ENCODE data around the gene ELN.

The ELN gene

GRCh38 chr7:74057987-74058386 is 30.0 kb downstream of the ELN start:
- H3K4me3 ChIP-seq (ENCODE audit: low read length) = no peak overlapping the region
- H3K9ac ChIP-seq (ENCODE audit: low read length) = no peak overlapping the region
- H3K27me3 ChIP-seq (replicated peaks; ENCODE audit: control insufficient read depth, insufficient read depth, low read length) = no peaks in the 10 kb centered on the region
- no peak for DNase-seq (ENCODE audit: low read depth)
- peaks cover 77% of the 10 kb centered on the region for H3K36me3 ChIP-seq (ENCODE audit: control insufficient read depth, insufficient read depth, low read length, severe bottlenecking)
- no peaks in the 10 kb centered on the region for H3K9me3 ChIP-seq (ENCODE audit: control insufficient read depth, low read length)
- H3K4me1 ChIP-seq (ENCODE audit: control insufficient read depth, insufficient read depth, low read length) = peaks cover 8% of the 10 kb centered on the region

- no peak overlapping the region for H3K4me3 ChIP-seq (ENCODE audit: low read length)
- H3K9ac ChIP-seq (ENCODE audit: low read length) = no peak overlapping the region
- H3K36me3 ChIP-seq (ENCODE audit: control insufficient read depth, insufficient read depth, low read length, severe bottlenecking) = peaks cover 77% of the 10 kb centered on the region
- no peaks in the 10 kb centered on the region for H3K27me3 ChIP-seq (replicated peaks; ENCODE audit: control insufficient read depth, insufficient read depth, low read length)
- H3K9me3 ChIP-seq (ENCODE audit: control insufficient read depth, low read length) = no peaks in the 10 kb centered on the region
- no peak for DNase-seq (ENCODE audit: low read depth)
- peaks cover 8% of the 10 kb centered on the region for H3K4me1 ChIP-seq (ENCODE audit: control insufficient read depth, insufficient read depth, low read length)
Observed at GRCh38 chr7:74058486-74058885, 30.5 kb downstream of the ELN start.

GRCh38 chr7:74059037-74059436 is 31.1 kb downstream of the ELN start:
- Histone ChIP-seq H3K27me3 (replicated peaks; ENCODE audit: control insufficient read depth, insufficient read depth, low read length) (no peaks in the 10 kb centered on the region), H3K9ac (ENCODE audit: low read length) (no peak overlapping the region), H3K4me1 (ENCODE audit: control insufficient read depth, insufficient read depth, low read length) (peaks cover 8% of the 10 kb centered on the region), H3K36me3 (ENCODE audit: control insufficient read depth, insufficient read depth, low read length, severe bottlenecking) (peaks cover 76% of the 10 kb centered on the region), H3K4me3 (ENCODE audit: low read length) (no peak overlapping the region), H3K9me3 (ENCODE audit: control insufficient read depth, low read length) (no peaks in the 10 kb centered on the region)
- DNase-seq (ENCODE audit: low read depth) = no peak

- no peak overlapping the region for H3K9ac ChIP-seq (ENCODE audit: low read length)
- H3K4me1 ChIP-seq (ENCODE audit: control insufficient read depth, insufficient read depth, low read length) = peaks cover 8% of the 10 kb centered on the region
- no peak overlapping the region for H3K4me3 ChIP-seq (ENCODE audit: low read length)
- H3K27me3 ChIP-seq (replicated peaks; ENCODE audit: control insufficient read depth, insufficient read depth, low read length) = no peaks in the 10 kb centered on the region
- DNase-seq (ENCODE audit: low read depth) = no peak
- peaks cover 72% of the 10 kb centered on the region for H3K36me3 ChIP-seq (ENCODE audit: control insufficient read depth, insufficient read depth, low read length, severe bottlenecking)
- no peaks in the 10 kb centered on the region for H3K9me3 ChIP-seq (ENCODE audit: control insufficient read depth, low read length)
Observed at GRCh38 chr7:74059681-74060588, 32.0 kb downstream of the ELN start.

- Histone ChIP-seq H3K4me1 (ENCODE audit: control insufficient read depth, insufficient read depth, low read length) (peaks cover 8% of the 10 kb centered on the region), H3K36me3 (ENCODE audit: control insufficient read depth, insufficient read depth, low read length, severe bottlenecking) (peaks cover 69% of the 10 kb centered on the region), H3K4me3 (ENCODE audit: low read length) (peak overlapping the region; percentile 14), H3K27me3 (replicated peaks; ENCODE audit: control insufficient read depth, insufficient read depth, low read length) (no peaks in the 10 kb centered on the region), H3K9me3 (ENCODE audit: control insufficient read depth, low read length) (no peaks in the 10 kb centered on the region), H3K9ac (ENCODE audit: low read length) (peak overlapping the region; percentile 56)
- peak; percentile 85 for DNase-seq (ENCODE audit: low read depth)
Observed at GRCh38 chr7:74061840-74062539, 34.0 kb downstream of the ELN start.

GRCh38 chr7:74063223-74063641 is 35.3 kb downstream of the ELN start:
- H3K27me3 ChIP-seq (replicated peaks; ENCODE audit: control insufficient read depth, insufficient read depth, low read length) = no peaks in the 10 kb centered on the region
- peaks cover 8% of the 10 kb centered on the region for H3K4me1 ChIP-seq (ENCODE audit: control insufficient read depth, insufficient read depth, low read length)
- peaks cover 58% of the 10 kb centered on the region for H3K36me3 ChIP-seq (ENCODE audit: control insufficient read depth, insufficient read depth, low read length, severe bottlenecking)
- no peaks in the 10 kb centered on the region for H3K9me3 ChIP-seq (ENCODE audit: control insufficient read depth, low read length)
- no peak overlapping the region for H3K4me3 ChIP-seq (ENCODE audit: low read length)
- DNase-seq (ENCODE audit: low read depth) = no peak
- H3K9ac ChIP-seq (ENCODE audit: low read length) = no peak overlapping the region

- Histone ChIP-seq H3K36me3 (ENCODE audit: control insufficient read depth, insufficient read depth, low read length, severe bottlenecking) (peaks cover 58% of the 10 kb centered on the region), H3K4me1 (ENCODE audit: control insufficient read depth, insufficient read depth, low read length) (peaks cover 8% of the 10 kb centered on the region), H3K9ac (ENCODE audit: low read length) (no peak overlapping the region), H3K4me3 (ENCODE audit: low read length) (no peak overlapping the region), H3K27me3 (replicated peaks; ENCODE audit: control insufficient read depth, insufficient read depth, low read length) (no peaks in the 10 kb centered on the region), H3K9me3 (ENCODE audit: control insufficient read depth, low read length) (no peaks in the 10 kb centered on the region)
- DNase-seq (ENCODE audit: low read depth) = no peak
Observed at GRCh38 chr7:74063646-74064045, 35.7 kb downstream of the ELN start.

- DNase-seq (ENCODE audit: low read depth) = no peak
- Histone ChIP-seq H3K4me3 (ENCODE audit: low read length) (no peak overlapping the region), H3K27me3 (replicated peaks; ENCODE audit: control insufficient read depth, insufficient read depth, low read length) (no peaks in the 10 kb centered on the region), H3K9ac (ENCODE audit: low read length) (no peak overlapping the region), H3K9me3 (ENCODE audit: control insufficient read depth, low read length) (no peaks in the 10 kb centered on the region), H3K36me3 (ENCODE audit: control insufficient read depth, insufficient read depth, low read length, severe bottlenecking) (peaks cover 48% of the 10 kb centered on the region), H3K4me1 (ENCODE audit: control insufficient read depth, insufficient read depth, low read length) (peaks cover 8% of the 10 kb centered on the region)
Observed at GRCh38 chr7:74064696-74065095, 36.7 kb downstream of the ELN start.

GRCh38 chr7:74066626-74067025 is 38.7 kb downstream of the ELN start:
- Histone ChIP-seq H3K27me3 (replicated peaks; ENCODE audit: control insufficient read depth, insufficient read depth, low read length) (no peaks in the 10 kb centered on the region), H3K9me3 (ENCODE audit: control insufficient read depth, low read length) (no peaks in the 10 kb centered on the region), H3K4me3 (ENCODE audit: low read length) (no peak overlapping the region), H3K4me1 (ENCODE audit: control insufficient read depth, insufficient read depth, low read length) (peaks cover 8% of the 10 kb centered on the region), H3K36me3 (ENCODE audit: control insufficient read depth, insufficient read depth, low read length, severe bottlenecking) (peaks cover 34% of the 10 kb centered on the region), H3K9ac (ENCODE audit: low read length) (no peak overlapping the region)
- no peak for DNase-seq (ENCODE audit: low read depth)

- Histone ChIP-seq H3K9me3 (ENCODE audit: control insufficient read depth, low read length) (no peaks in the 10 kb centered on the region), H3K4me3 (ENCODE audit: low read length) (no peak overlapping the region), H3K4me1 (ENCODE audit: control insufficient read depth, insufficient read depth, low read length) (no peaks in the 10 kb centered on the region), H3K9ac (ENCODE audit: low read length) (no peak overlapping the region), H3K27me3 (replicated peaks; ENCODE audit: control insufficient read depth, insufficient read depth, low read length) (no peaks in the 10 kb centered on the region), H3K36me3 (ENCODE audit: control insufficient read depth, insufficient read depth, low read length, severe bottlenecking) (peaks cover 22% of the 10 kb centered on the region)
- no peak for DNase-seq (ENCODE audit: low read depth)
Observed at GRCh38 chr7:74068378-74069085, 40.6 kb downstream of the ELN start.

- no peaks in the 10 kb centered on the region for H3K4me1 ChIP-seq (ENCODE audit: control insufficient read depth, insufficient read depth, low read length)
- H3K4me3 ChIP-seq (ENCODE audit: low read length) = no peak overlapping the region
- no peaks in the 10 kb centered on the region for H3K9me3 ChIP-seq (ENCODE audit: control insufficient read depth, low read length)
- H3K36me3 ChIP-seq (ENCODE audit: control insufficient read depth, insufficient read depth, low read length, severe bottlenecking) = peaks cover 18% of the 10 kb centered on the region
- DNase-seq (ENCODE audit: low read depth) = no peak
- no peak overlapping the region for H3K9ac ChIP-seq (ENCODE audit: low read length)
- no peaks in the 10 kb centered on the region for H3K27me3 ChIP-seq (replicated peaks; ENCODE audit: control insufficient read depth, insufficient read depth, low read length)
Observed at GRCh38 chr7:74069086-74069541, 41.1 kb downstream of the ELN start.

Measured in adipocyte (in vitro differentiated cells).